DOHH2 (cell line): ENCODE measurements around the gene CMIP.

Experiments
- H3F3A ChIP-seq: fragments of 200-600 bp; sonication (generic), shearing (Covaris generic); 2 replicates; pipeline ENCODE4 v1.6.0; 2016; ENCODE audit warnings: antibody characterized with exemption, mild to moderate bottlenecking; ENCODE audit not compliant: control insufficient read depth, insufficient read depth
- H3K27ac ChIP-seq: fragments of 200-600 bp; sonication (generic); 2 replicates; pipeline ENCODE4 v1.5.1; 2014; ENCODE audit warnings: low read depth, mild to moderate bottlenecking, low read length, moderate library complexity
- H3K27me3 ChIP-seq: fragments of 200-600 bp; sonication (generic); 2 replicates; pipeline ENCODE4 v1.6.1; 2014; ENCODE audit warnings: mild to moderate bottlenecking, low read length, mixed read lengths; ENCODE audit not compliant: control insufficient read depth
- H3K36me3 ChIP-seq: fragments of 200-600 bp; sonication (generic); 2 replicates; pipeline ENCODE4 v1.6.1; 2014; ENCODE audit warnings: mild to moderate bottlenecking, low read length, moderate library complexity, mixed read lengths; ENCODE audit not compliant: control insufficient read depth
- H3K4me1 ChIP-seq: fragments of 200-600 bp; sonication (generic); 2 replicates; pipeline ENCODE4 v1.6.1; 2014; ENCODE audit warnings: mild to moderate bottlenecking, low read length, mixed read lengths; ENCODE audit not compliant: control insufficient read depth
- H3K4me2 ChIP-seq: fragments of 200-600 bp; sonication (generic); 2 replicates; pipeline ENCODE4 v1.6.0; 2014; ENCODE audit warnings: mild to moderate bottlenecking, low read length, moderate library complexity
- H3K4me3 ChIP-seq: fragments of 200-600 bp; sonication (generic); 2 replicates; pipeline ENCODE4 v1.5.1; 2014; ENCODE audit warnings: mild to moderate bottlenecking, low read length, mixed read lengths
- H3K79me2 ChIP-seq: fragments of 200-600 bp; sonication (generic); 2 replicates; pipeline ENCODE4 v1.6.1; 2014; ENCODE audit warnings: mild to moderate bottlenecking, low read length, mixed read lengths; ENCODE audit not compliant: control insufficient read depth
- H3K9me2 ChIP-seq: fragments of 200-600 bp; sonication (generic); replicated peaks from 2 replicates; pipeline ENCODE4 v1.6.1; 2014; ENCODE audit warnings: mild to moderate bottlenecking, low read length, mixed read lengths; ENCODE audit not compliant: control insufficient read depth
- H3K9me3 ChIP-seq: fragments of 200-600 bp; sonication (generic); 2 replicates; pipeline ENCODE4 v1.6.1; 2014; ENCODE audit warnings: antibody characterized with exemption, low read length, mixed read lengths; ENCODE audit not compliant: control insufficient read depth, insufficient read depth
- H4K20me1 ChIP-seq: fragments of 200-600 bp; sonication (generic); 2 replicates; pipeline ENCODE4 v1.6.0; 2014; ENCODE audit warnings: low read depth, mild to moderate bottlenecking, antibody characterized with exemption, low read length, moderate library complexity; ENCODE audit not compliant: control insufficient read depth, insufficient read depth
- EZH2phosphoT487 ChIP-seq: fragments of 200-600 bp; sonication (generic); IDR thresholded peaks from 2 replicates; pipeline ENCODE4 v1.6.1; 2017; ENCODE audit warnings: borderline replicate concordance, mild to moderate bottlenecking, antibody characterized with exemption, low read length, moderate library complexity, mixed read lengths
- TF ChIP-seq, protein P1 (sequence below): fragments of 200-600 bp; sonication (generic); IDR thresholded peaks from one replicate; pipeline ENCODE4 v1.5.1; 2014; ENCODE audit warnings: antibody characterized with exemption, mild to moderate bottlenecking, low read depth, low read length; ENCODE audit not compliant: poor library complexity, severe bottlenecking

The CMIP gene

DNA sequence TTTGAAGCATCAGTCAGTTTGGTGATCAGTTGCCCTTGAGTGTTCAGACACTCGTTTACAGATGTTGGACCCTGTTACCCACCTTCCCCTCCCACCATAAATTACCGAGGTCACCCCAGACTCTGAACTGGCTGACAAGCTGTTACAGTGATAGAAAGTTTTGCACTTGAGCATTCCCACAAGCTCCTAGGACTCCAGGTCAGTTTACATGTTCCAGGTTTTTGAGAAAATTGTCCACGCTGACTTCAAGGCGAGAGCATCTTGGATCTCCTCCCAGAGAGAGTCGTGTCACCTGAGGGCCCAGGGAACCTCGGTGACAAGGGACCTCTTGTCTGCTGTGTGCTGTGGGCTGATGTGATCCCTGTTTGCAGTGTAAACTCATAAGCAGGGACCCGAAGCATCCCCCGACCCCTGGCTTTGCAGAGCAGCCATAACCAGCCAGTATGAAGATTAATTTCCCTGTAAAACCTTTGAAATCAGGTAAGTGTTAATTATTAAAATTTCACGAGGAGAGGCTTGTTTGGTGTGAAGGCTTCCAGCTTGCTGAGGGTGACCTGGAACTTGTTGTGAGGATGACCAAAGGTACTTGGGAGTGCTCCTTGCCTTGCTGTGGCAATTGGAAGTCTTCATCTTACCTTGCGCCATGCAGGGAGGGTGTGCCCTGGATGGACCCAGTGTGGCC is 91.2 kb downstream of the CMIP start:
- Histone ChIP-seq H3K27ac (no peak overlapping the region), H3K9me3 (no peaks in the 10 kb centered on the region), H3K36me3 (no peaks in the 10 kb centered on the region), H3K9me2 (no peaks in the 10 kb centered on the region), H3K4me2 (no peak overlapping the region), H4K20me1 (0 out of 2 replicates have a peak, but pooled peaks cover 4% of the 10 kb centered on the region), H3K4me3 (no peak overlapping the region), H3F3A (no peaks in the 10 kb centered on the region), H3K79me2 (peaks cover 17% of the 10 kb centered on the region), H3K27me3 (no peaks in the 10 kb centered on the region), H3K4me1 (no peaks in the 10 kb centered on the region)
- TF ChIP-seq, protein P1, sequence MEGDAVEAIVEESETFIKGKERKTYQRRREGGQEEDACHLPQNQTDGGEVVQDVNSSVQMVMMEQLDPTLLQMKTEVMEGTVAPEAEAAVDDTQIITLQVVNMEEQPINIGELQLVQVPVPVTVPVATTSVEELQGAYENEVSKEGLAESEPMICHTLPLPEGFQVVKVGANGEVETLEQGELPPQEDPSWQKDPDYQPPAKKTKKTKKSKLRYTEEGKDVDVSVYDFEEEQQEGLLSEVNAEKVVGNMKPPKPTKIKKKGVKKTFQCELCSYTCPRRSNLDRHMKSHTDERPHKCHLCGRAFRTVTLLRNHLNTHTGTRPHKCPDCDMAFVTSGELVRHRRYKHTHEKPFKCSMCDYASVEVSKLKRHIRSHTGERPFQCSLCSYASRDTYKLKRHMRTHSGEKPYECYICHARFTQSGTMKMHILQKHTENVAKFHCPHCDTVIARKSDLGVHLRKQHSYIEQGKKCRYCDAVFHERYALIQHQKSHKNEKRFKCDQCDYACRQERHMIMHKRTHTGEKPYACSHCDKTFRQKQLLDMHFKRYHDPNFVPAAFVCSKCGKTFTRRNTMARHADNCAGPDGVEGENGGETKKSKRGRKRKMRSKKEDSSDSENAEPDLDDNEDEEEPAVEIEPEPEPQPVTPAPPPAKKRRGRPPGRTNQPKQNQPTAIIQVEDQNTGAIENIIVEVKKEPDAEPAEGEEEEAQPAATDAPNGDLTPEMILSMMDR: no peak
- TF ChIP-seq EZH2phosphoT487: no peak

DNA sequence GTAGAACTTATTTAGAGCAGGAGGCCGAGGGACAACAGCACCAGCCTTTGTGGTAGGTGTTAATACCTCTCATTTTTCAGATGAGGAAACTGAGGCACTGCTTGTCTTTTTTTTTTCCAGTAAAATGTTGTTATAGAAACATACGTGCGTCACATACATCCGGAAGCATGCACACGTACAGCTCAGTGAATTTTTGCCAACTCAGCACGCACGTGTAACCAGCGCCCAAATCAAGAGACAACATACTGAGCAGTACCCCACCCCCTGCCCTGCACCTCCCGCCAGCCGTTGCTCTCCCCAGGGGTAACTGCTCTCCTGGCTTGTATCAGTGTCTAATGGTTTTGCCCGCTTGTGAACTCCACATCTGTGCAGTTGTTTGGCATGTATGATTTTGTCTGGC is 92.0 kb downstream of the CMIP start:
- H3F3A ChIP-seq: no peaks in the 10 kb centered on the region
- H3K9me3 ChIP-seq: no peaks in the 10 kb centered on the region
- TF ChIP-seq EZH2phosphoT487: no peak
- TF ChIP-seq, protein P1: no peak
- H3K27ac ChIP-seq: no peak overlapping the region
- H3K36me3 ChIP-seq: no peaks in the 10 kb centered on the region
- H3K4me3 ChIP-seq: no peak overlapping the region
- H3K27me3 ChIP-seq: no peaks in the 10 kb centered on the region
- no peak overlapping the region for H3K4me2 ChIP-seq
- no peaks in the 10 kb centered on the region for H3K9me2 ChIP-seq
- H4K20me1 ChIP-seq: 0 out of 2 replicates have a peak, but pooled peaks cover 4% of the 10 kb centered on the region
- peaks cover 20% of the 10 kb centered on the region for H3K79me2 ChIP-seq
- no peaks in the 10 kb centered on the region for H3K4me1 ChIP-seq

DNA sequence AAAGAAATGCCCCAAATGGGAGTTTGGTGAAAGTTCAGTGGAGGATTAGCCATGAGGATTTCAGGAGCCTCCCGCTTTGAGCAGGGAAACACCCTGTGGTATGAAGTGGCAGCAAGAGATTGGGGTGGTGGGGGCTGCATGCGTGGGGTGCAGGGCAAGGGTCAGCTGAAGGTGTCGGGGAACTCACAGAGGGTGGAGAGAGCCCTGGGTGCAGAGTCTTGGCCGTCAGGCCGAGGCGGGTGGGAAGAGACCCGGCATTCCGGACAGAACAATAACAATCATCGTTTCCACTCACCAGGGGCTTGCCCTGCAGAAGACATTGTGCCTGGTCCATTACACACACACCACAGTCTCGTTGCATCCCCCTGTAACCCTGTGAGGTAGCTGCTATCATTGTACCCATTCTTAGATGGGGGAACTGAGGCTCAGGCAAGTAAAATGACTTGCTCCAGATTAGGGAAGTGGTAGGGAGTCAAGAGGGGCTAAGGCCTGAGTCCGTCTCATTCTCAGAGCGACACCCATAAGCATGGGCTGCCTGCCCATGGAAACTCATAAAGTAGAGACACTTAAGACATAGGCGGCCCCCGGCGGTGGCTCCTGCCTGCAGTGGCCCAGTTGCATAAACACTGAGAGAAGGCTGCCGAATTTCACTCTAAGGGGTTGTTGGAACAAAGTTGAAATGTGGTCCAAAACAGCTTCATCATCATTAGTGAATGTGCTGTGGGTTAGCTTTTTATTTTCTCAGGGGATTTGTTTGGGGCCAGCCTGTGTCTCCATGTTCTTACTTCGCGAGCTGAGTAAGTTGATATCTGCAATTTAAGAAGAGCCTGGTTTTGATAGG is 93.3 kb downstream of the CMIP start:
- no peak for TF ChIP-seq EZH2phosphoT487
- TF ChIP-seq, protein P1: no peak
- H4K20me1 ChIP-seq: 0 out of 2 replicates have a peak, but pooled peaks cover under 1% of the 10 kb centered on the region
- H3F3A ChIP-seq: no peaks in the 10 kb centered on the region
- no peaks in the 10 kb centered on the region for H3K9me2 ChIP-seq
- peaks cover 24% of the 10 kb centered on the region for H3K79me2 ChIP-seq
- no peaks in the 10 kb centered on the region for H3K36me3 ChIP-seq
- H3K27me3 ChIP-seq: no peaks in the 10 kb centered on the region
- no peak overlapping the region for H3K27ac ChIP-seq
- H3K9me3 ChIP-seq: no peaks in the 10 kb centered on the region
- H3K4me2 ChIP-seq: no peak overlapping the region
- no peaks in the 10 kb centered on the region for H3K4me1 ChIP-seq
- H3K4me3 ChIP-seq: no peak overlapping the region
